Endothelial cell of umbilical vein (primary cell): ENCODE measurements around the gene NELFA.

Source experiments
- EZH2 ChIP-seq: IDR thresholded peaks from 2 replicates; pipeline ENCODE4 v1.6.1; 2012; ENCODE audit warnings: borderline replicate concordance, low read depth, mild to moderate bottlenecking, moderate library complexity, low read length, inconsistent platforms; ENCODE audit not compliant: severe bottlenecking
- FOS ChIP-seq: IDR thresholded peaks from 2 replicates; pipeline ENCODE4 v1.6.1; 2011; ENCODE audit warnings: mild to moderate bottlenecking, low read length, moderate library complexity, borderline replicate concordance; ENCODE audit not compliant: insufficient read depth
- JUN ChIP-seq: IDR thresholded peaks from 2 replicates; pipeline ENCODE4 v1.6.1; 2011; ENCODE audit warnings: borderline replicate concordance, low read depth; ENCODE audit not compliant: insufficient read length, insufficient read depth
- MAX ChIP-seq: IDR thresholded peaks from 2 replicates; pipeline ENCODE4 v1.6.1; 2011; ENCODE audit not compliant: insufficient read depth, insufficient read length
- POLR2A ChIP-seq: IDR thresholded peaks from 2 replicates; pipeline ENCODE4 v1.6.1; 2012; ENCODE audit warnings: low read depth, mild to moderate bottlenecking, control low read depth, low read length
- POLR2AphosphoS5 ChIP-seq: IDR thresholded peaks from 2 replicates; pipeline ENCODE4 v1.6.1; 2012; ENCODE audit warnings: low read depth, mild to moderate bottlenecking, control low read depth, low read length, moderate library complexity; ENCODE audit not compliant: insufficient read depth
- TF ChIP-seq, protein P1 (sequence below), 2 donors: IDR thresholded peaks; 1 replicate in 1 of 2; 2 replicates in 1 of 2; pipeline ENCODE4 v1.5.1; 2011; ENCODE audit warnings: low read length in 2 of 2, mild to moderate bottlenecking in 2 of 2, moderate library complexity in 2 of 2, control low read depth in 1 of 2, inconsistent platforms in 1 of 2, low read depth in 1 of 2; ENCODE audit not compliant: insufficient read depth in 1 of 2; ENCODE audit errors: extremely low read depth in 1 of 2

DNA sequence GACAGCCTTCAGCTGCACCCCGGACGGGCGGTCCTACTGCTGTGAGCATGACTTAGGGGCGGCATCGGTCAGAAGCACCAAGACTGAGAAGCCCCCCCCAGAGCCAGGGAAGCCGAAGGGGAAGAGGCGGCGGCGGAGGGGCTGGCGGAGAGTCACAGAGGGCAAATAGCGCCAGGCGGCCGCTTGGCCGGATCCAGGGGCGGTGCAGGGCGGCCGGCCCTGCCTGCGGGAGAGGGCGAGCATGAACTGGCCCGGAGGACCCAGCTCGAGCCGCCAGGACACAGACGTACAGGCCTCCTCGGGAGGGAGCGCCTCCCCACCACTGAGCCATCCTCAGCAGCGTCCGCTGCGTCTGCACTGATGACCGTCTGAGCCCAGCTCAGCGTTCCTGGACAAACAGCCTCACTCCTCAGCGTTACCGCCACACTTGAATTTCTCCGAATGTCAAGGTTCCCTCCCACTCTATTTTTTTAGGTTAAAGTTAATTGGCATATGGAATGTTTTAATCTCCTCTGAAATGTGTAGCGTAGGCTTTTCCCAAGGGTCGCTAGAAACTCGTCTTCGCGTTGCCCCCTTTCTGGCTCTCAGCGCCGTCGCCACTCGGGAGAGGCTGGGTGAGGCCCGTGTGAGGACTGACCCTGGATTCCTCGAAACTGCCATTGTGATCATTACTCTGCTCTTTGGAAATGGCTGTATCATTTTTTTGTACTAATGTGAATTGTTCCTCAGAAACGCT is 29.9 kb downstream of the NELFA start:
- TF ChIP-seq POLR2A (no peak), POLR2AphosphoS5 (no peak), EZH2 (no peak), JUN (no peak), FOS (no peak), MAX (no peak)
- TF ChIP-seq, protein P1, sequence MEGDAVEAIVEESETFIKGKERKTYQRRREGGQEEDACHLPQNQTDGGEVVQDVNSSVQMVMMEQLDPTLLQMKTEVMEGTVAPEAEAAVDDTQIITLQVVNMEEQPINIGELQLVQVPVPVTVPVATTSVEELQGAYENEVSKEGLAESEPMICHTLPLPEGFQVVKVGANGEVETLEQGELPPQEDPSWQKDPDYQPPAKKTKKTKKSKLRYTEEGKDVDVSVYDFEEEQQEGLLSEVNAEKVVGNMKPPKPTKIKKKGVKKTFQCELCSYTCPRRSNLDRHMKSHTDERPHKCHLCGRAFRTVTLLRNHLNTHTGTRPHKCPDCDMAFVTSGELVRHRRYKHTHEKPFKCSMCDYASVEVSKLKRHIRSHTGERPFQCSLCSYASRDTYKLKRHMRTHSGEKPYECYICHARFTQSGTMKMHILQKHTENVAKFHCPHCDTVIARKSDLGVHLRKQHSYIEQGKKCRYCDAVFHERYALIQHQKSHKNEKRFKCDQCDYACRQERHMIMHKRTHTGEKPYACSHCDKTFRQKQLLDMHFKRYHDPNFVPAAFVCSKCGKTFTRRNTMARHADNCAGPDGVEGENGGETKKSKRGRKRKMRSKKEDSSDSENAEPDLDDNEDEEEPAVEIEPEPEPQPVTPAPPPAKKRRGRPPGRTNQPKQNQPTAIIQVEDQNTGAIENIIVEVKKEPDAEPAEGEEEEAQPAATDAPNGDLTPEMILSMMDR (IDR thresholded peaks at IDR 0.05; ENCODE audit: extremely low read depth in 1 of 2, insufficient read depth in 1 of 2, low read depth in 1 of 2, low read length in 2 of 2) = no peak
